ENCODE results near the gene INAFM2. TPM values are rescaled to one million over a fixed set of nuclear protein-coding genes. Genes with fewer than 3 reads are reported as not detected.
A peak's percentile ranks its signal among the peaks of the same experiment; 100 is the strongest.

Gene INAFM2
- total RNA-seq, 3 donors from 2014 or later: 15.6 to 120 (median 21.1) TPM

DNA sequence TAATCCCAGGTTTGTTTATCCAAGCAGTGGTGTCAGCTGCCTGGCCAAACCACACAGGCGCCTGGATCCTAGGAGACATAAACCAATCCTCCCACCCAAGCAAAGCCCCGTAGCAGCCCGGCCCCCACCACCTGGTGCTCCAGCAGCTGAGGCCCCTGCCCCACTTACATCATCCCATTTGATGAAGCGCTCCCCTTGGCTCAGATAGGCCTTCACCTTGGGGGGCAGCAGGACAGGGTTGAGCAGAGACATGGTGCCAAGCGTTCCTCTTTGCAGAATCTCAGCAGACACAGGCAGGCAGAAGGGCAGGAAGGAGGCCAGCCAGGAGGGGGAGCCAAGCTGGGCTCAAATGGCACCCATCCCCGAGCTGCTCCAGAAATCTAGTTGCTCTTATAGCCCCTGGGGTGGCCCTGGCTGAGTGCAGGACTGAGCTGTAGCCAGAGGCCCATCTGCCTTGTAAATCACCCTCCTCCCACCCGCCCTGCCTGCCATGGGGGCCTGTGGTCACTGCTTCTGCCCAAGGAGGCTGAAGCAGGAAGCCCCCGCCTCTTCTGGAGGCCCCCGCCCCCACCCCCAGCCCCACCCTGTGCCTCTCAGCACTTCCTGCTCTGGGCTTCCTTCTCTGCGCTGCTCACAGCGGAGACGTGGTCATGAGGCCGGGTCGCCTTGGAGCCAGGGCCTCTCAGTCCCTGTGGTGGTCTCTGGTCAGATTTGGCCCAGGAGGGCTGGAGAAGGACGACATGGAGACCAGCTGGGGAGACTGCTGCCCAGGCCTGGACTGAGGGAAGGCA, 15.9 kb upstream of the INAFM2 start, which contains the start of gene PLCB2:
TSS of gene PLCB2 (minus strand) at position 515 of the 791 bp plus-strand sequence. CDS start at position 252, 263 bp downstream.
- Histone ChIP-seq H3K4me1 (ENCODE audit: low read depth) (no peaks in the 10 kb centered on the region), H3K36me3 (ENCODE audit: low read depth) (no peaks in the 10 kb centered on the region), H3K4me3 (no peak within 1 kb of the TSS), H3K9me3 (no peaks in the 10 kb centered on the region)
- ATAC-seq (peak; percentile 85), DNase-seq (peak; percentile 57 to 82 (median 65))
- TF ChIP-seq, protein P1, sequence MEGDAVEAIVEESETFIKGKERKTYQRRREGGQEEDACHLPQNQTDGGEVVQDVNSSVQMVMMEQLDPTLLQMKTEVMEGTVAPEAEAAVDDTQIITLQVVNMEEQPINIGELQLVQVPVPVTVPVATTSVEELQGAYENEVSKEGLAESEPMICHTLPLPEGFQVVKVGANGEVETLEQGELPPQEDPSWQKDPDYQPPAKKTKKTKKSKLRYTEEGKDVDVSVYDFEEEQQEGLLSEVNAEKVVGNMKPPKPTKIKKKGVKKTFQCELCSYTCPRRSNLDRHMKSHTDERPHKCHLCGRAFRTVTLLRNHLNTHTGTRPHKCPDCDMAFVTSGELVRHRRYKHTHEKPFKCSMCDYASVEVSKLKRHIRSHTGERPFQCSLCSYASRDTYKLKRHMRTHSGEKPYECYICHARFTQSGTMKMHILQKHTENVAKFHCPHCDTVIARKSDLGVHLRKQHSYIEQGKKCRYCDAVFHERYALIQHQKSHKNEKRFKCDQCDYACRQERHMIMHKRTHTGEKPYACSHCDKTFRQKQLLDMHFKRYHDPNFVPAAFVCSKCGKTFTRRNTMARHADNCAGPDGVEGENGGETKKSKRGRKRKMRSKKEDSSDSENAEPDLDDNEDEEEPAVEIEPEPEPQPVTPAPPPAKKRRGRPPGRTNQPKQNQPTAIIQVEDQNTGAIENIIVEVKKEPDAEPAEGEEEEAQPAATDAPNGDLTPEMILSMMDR (IDR thresholded peaks at IDR 0.05): no peak
- intact Hi-C loops (cut with DNase I, micrococcal nuclease): no loop called here

DNA sequence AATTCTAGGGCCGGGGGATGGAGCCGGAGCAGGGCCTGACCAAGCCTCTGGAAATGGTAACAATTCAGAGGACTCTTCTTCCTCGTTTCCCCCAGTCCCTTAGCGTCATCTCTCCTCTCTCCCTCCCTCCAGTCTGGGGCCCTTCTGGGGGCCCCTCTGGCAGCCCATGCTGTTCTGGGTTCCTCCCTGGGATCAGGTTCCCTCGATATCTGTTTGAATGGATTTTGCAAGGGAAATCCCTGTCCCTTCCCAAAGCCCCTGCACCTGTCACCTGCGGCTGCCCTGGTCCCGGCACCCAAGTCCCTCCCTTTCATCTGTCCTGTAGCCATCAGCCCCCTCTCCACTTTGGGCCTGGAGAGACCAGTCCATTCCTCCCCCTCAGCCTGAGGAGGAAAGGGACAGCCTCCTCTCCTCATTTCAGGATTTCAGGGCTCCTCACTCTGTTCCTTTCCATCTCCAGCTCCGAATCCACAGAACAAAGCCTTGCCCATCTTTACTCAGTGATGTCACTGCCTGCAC, 14.1 kb upstream of the INAFM2 start:
- no peaks in the 10 kb centered on the region for H3K9me3 ChIP-seq
- TF ChIP-seq, protein P1 (IDR thresholded peaks at IDR 0.05): no peak
- H3K4me1 ChIP-seq (ENCODE audit: low read depth): peaks cover 5% of the 10 kb centered on the region
- H3K36me3 ChIP-seq (ENCODE audit: low read depth): no peaks in the 10 kb centered on the region
- intact Hi-C loops (cut with DNase I, micrococcal nuclease): no loop called here
- H3K4me3 ChIP-seq: no peak overlapping the region
- peak in 1 of 3 donors; percentile 10 for DNase-seq
- ATAC-seq: no peak

DNA sequence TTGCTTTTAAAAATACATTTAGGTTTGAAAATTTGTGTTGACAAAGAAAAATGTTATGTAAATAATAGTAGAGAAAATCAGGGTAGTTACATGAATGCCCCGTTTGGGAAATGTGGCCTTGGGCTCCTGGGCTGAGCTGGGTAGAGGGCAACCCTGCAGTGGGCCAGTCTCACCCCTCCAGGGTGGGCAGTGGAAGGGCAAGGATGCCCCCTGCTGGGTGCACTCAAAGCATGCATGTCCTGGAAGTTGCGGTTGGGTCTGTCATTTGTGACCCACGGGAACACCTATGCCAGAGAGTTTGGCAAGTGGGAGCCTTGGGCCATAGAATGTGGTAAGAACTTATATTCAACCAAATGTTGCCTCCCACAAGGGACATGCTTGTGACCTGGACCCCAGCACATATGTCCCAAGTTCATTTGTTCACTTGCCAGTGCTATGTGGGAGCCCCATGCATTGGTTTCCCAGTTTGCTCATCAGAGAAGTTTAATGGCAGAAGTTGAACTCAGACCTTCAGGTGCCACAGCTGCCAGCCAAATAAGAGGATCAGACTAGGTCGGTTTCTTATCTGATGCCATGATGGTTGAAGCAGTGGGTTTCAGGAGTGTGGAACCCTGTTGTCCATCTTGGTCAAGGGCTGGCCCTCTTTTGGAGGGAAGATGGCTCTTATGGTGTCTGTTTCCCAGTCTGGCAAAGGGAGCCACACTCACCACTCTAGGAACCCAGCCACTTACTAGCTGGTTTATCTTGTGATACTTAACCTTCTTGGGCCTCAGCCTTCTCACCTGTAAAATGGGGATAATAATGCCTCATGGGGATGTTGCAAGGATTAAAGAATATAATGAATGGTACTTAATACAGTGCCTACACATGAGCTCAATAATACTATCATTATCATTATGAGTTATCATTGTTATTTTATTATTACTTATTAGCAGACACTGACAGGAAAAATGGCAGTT, 13.2 kb upstream of the INAFM2 start:
- Histone ChIP-seq H3K36me3 (ENCODE audit: low read depth) (no peaks in the 10 kb centered on the region), H3K4me3 (no peak overlapping the region), H3K4me1 (ENCODE audit: low read depth) (peaks cover 5% of the 10 kb centered on the region), H3K9me3 (no peaks in the 10 kb centered on the region)
- DNase-seq (peak in 2 of 3 donors; percentile 69 to 79), ATAC-seq (peak; percentile 42)
- TF ChIP-seq, protein P1 (IDR thresholded peaks at IDR 0.05): peak; percentile 56
- intact Hi-C loops (cut with DNase I, micrococcal nuclease): no loop called here

DNA sequence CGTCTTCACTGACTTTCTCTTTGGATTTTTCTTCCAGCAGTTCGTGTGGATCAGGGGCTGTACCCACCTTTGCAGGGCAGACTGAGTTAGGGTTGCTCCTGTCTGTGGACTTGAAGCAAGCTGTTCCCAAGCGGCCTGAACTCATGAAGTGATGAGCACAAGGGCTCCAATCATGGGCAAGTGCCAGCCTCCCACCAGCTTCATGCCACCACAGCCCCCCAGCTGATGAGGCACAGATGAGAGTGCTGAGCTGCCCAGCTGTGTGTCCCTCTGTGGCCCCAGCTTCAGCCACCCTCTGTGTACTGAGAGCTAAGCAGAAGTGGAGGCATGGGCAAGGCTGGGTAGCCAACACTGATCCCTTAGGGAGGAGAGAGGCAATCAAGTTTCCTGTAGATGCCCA, 12.5 kb upstream of the INAFM2 start:
- no peak for ATAC-seq
- H3K36me3 ChIP-seq (ENCODE audit: low read depth): no peaks in the 10 kb centered on the region
- no peaks in the 10 kb centered on the region for H3K9me3 ChIP-seq
- H3K4me1 ChIP-seq (ENCODE audit: low read depth): peaks cover 5% of the 10 kb centered on the region
- H3K4me3 ChIP-seq: no peak overlapping the region
- intact Hi-C loops (cut with DNase I, micrococcal nuclease): no loop called here
- TF ChIP-seq, protein P1 (IDR thresholded peaks at IDR 0.05): no peak
- DNase-seq: peak in 1 of 3 donors; percentile 15

DNA sequence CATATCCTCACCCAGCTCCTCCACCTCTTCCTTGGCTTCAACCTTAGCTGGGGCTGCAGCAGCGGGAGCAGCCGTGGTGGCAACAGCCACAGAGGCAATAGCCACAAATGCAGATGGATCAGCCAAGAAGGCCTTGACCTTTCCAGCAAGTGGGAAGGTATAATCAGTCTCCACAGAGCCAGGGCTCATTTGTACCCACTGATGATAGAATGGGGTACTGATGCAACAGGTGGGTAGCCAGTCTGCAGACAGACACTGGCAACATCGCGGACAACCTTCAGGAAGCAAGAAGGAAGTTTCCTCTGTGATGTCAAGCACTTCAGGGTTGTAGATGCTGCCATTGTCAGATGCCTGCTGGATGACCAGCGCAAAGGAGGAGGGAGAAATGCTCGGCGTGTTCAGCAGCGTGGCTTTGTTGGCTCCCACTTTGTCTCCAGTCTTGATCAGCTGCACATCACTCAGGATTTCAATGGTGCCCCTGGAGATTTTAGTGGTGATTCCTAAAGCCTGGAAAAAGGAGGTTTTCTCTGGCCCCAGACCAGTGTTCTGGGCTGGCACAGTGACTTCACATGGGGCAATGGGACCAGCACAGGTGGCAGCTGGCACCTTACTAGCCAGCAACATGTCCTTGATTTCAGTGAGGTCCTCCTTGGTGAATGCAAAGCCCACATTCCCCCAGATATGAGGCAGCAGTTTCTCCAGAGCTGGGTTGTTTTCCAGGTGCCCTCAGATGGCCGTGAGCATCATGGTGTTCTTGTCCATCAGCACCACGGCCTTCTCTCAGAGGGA, 10.9 kb upstream of the INAFM2 start:
- ATAC-seq (no peak), DNase-seq (peak in 1 of 3 donors; percentile 14)
- TF ChIP-seq, protein P1 (IDR thresholded peaks at IDR 0.05): no peak
- no peak overlapping the region for H3K4me3 ChIP-seq
- intact Hi-C loops (cut with DNase I, micrococcal nuclease): no loop called here
- H3K4me1 ChIP-seq (ENCODE audit: low read depth): peaks cover 5% of the 10 kb centered on the region
- no peaks in the 10 kb centered on the region for H3K9me3 ChIP-seq
- H3K36me3 ChIP-seq (ENCODE audit: low read depth): no peaks in the 10 kb centered on the region

Data from mucosa of descending colon (tissue), 3 donors.